Renal cortical epithelial cell (primary cell): Measurements from ENCODE around the gene TBC1D24. TPM values are rescaled to one million over a fixed set of nuclear protein-coding genes. Genes with fewer than 3 reads are reported as not detected.
A peak's percentile ranks its signal among the peaks of the same experiment; 100 is the strongest.
"Not testable (repeated sequence)": the region's sequence is repeated elsewhere in the genome, so short reads cannot be mapped to it uniquely, and the experiment has no call there.

Source experiments
- DNase-seq: peaks from one replicate; pipeline ENCODE4 v3.0.0-alpha.2; 2011; ENCODE audit warnings: low read depth
- total RNA-seq: library from RNA; depleted of rRNA; stranded (reverse); fragments of >200 nt; gene quantifications from 2 replicates; pipeline ENCODE4 v1.2.3, GENCODE V29; 2014

TBC1D24 gene
- 6.3 and 18.3 TPM in 2 replicates for total RNA-seq

DNA sequence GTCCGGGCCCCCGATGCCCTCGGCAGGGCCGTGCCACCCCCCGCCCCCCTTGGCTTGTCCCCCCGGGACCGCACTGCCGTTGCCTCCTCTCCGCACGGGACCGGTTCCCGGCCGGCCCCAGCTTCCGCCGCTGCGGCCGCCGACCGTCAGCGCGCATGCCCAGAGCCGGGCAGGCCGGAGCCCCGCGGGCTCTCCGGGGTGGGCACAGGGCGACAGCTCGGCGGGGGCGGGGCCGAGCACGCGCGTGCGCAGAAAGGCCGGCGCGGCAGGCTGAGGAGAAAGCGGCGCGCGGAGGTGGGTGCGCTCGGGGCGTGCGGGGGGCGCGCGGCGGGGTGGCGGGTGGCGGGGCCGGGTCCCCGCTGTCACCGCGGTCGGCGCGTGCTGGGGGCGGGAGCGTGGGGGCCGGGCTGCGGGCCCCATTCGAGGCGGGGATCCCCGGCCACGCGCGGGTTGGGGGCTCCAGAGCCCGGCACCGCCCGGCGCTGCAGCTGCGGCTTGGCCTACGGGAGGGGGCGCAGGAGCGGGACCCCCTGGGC, at the start of gene TBC1D24:
TSS of gene TBC1D24 (plus strand) at position 251 of the 536 bp plus-strand sequence. CDS start 21,022 bp downstream, outside the sequence.
- DNase-seq: peak; percentile 39

DNA sequence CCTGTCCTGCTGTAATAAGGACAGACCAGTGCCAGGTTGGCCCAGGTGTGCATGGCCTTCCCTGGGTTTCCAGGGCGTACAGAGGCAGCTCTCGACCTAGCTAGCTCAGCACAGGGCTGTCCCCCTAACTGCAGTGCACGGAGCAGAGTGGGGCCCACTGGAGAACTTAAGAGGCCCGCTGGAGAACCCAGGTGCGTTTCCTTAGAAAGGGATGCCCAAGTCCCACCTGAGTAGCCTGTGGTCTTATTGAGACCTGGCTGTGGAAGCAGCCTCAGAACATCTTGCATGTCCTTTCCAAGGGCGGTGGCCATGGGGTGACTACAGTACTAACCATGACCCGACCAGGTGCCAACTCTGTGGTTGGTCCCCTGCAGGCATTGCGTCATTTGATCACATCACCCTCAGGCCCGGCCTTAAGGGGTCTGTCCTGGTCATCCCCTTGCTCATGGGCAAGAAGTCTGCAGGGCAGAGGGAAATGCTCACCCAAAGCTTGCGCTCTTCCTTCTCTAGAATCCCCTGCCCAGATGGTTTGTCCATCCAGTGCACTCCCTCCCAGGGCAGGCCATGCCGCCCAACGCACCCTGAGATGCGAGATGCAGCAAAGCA, 49.0 kb upstream of the TBC1D24 start:
- no peak for DNase-seq

DNA sequence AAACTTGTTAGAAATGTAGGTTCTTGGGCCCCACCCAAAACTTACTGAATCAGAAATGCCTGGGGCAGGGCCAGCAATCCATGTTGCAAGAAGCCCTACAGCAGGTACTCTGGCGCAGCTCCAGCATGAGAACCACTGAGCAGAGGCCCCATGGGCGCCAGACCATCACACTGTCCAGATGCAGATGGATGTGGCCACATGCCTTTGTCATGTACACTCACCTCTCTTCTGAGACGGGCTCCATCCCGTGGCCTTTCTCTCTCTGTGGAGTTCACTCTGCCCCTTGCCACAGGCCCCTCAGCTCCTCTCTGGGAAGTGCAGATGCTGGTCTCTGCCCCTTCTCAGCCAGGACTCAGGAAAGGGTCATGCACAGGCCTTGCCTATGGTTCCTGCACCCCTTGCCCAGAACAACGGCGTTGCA, 48.0 kb upstream of the TBC1D24 start:
- peak; percentile 42 for DNase-seq

DNA sequence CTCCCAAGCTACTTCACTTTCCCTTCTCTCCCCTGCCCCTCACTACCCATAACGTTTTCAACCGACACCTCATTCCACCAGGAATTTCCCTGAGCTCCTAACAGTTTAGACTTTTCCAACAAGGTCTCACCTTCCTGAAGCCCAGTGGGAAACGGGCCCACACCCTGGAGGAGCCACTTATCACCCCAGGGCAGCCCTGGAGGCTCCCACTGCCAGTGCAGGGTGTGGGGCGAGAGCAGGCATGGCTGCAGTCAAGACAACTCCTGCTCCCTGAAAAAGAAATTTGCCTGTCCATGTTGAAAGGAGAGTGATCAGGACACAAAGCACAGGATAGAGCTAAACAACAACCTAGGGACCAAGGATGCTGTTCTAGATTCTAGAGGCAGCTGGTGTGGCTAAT, 47.4 kb upstream of the TBC1D24 start:
- no peak for DNase-seq

DNA sequence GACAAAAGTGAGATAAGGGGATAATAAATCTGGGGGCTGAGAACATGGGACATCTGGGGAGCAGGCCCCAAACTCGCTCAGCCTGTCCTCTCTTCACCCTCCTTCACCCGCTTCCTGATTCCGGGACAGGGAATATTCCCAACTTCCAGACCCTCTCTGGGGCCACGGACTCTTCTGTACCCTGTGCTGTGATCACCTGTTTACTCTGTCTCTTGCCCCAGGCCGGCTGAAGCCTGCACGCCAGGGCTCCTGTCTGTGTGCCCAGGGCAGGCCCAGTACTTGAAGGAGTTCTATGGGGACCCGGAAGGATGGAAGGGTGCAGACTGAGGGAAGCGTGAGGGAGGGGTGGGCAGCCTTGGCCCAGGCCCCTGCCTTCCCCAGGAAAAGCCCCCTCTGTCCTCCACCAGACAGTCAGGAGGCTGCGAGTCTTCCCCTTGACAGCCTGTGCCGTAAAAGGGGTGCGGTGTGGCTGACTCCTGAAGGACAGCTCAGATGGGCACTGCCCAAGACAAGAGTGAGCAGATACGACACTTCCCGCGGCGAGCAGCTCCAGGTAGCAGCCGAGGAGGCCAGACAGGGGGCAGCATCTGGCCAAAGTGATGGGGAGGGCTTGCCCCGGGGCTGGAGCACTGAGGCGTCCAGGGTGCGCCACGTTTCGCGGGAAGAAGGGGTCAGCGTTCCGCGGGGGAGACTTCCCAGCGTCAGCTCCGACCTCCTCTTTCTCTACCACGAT, 46.7 kb upstream of the TBC1D24 start:
- DNase-seq: peak; percentile 13

DNA sequence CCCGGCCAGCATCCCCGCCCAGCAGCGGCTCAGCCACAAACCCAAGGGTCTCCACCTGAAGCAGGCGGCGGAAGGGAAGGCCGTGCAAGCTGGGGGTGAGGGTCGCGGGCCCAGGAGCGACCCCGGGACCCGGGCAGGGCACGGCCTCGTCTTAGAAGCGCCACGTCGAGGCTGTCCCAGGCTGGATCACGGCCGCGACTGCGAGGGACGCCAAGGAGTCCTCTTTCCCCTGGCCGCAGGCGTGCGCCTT, 46.2 kb upstream of the TBC1D24 start:
- no peak for DNase-seq

DNA sequence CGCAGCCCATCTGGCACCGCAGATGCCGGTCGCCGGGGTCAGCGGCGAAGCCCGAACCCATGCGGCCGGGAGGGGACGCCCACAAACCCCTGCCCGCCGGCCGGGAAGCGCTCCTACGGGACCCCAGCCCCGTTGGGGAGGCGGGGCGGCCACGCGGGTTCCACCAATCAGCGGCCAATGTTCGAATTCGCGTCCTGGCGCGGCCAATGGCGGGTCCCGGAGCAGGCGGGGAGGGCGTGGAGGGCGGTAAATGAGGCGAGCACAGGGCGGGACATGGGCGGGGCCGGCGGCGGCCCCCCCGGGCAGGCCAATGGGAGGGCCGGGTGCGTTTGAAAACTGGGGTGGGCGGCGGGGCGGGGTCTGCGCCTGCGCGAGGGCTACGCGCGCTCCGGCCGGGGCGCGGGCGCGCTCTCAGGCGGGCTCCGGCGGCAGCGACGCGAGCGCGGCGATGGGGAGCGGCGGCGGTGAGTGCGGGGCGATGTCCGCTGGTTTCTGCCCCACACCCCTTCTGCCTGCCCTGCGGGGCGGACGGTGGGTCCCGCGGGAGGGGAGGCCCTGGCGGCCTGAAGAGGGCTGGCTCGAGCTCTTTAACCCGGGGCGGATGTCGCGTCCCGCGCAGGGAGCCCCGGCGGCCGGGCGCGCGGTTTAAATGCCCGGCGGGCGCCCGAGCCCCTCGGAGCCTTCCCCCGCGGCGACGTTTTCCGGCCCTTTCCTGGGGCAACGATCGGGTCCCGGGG, 45.7 kb upstream of the TBC1D24 start, which contains the start of gene CCNF:
TSS of gene CCNF (plus strand) at position 414 of the 737 bp plus-strand sequence. CDS start at position 449, 35 bp downstream.
- peak; percentile 75 for DNase-seq

DNA sequence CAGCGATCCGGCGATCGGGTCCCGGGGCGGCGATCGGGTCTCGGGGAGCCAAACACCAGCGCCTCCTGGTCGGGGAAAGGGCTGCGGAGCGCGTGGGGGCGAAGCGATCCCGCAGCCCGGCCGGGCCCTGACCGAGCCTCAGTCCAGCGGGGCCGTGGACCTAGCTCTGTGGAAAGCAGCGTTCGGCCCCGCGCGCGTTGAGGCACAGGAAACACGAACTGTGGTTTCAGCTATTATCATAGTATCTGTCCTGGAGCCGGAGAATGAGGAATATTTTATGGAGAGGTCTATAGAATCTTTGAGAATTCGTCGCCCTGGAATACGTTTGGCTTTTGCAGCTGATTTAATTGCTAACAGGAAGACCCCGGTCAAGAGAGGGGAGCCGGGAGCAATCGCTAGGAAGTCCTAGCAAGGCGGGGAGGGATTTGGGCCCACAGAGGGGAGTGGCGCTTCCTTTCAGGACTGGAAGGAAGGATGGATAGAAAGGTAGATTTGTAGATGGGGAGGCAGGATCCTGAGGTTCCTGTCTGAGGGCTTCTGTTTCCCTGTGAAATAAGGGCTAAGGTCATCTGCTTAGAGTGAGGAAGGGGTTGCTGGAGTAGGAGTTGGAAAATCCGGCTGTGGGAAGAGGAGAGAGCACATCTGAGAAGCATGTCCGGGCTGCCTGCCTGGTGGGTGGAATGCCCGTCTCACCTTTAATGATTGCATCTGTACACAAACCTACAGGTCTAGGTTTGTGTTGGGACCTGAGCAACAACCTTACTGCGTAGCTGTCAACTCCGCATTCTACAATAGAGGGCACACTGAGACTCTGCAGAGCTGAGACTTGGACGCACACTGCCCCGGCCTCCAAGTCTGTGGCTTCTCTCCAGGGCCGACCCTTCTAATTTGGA, 44.9 kb upstream of the TBC1D24 start:
- DNase-seq: peak; percentile 28

DNA sequence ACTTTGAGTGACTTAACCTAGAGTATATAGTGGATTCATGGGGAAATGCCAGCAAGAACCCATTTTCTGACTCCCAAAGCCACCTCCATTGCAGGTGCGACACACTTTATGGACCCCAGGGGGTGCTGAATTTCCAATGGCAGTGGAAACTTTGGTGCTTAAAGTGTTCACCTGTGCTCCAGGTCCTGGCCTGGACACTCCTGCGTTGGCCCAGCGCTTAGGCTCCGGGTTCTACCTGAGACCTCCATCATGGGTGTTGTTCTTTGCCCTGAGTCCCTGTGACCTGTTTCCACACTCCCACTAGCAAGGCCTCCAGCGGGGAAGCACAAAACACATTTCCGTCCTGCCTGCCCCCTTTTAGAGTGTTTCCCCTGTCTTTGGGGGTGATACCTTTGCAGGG, 42.6 kb upstream of the TBC1D24 start:
- DNase-seq: no peak

DNA sequence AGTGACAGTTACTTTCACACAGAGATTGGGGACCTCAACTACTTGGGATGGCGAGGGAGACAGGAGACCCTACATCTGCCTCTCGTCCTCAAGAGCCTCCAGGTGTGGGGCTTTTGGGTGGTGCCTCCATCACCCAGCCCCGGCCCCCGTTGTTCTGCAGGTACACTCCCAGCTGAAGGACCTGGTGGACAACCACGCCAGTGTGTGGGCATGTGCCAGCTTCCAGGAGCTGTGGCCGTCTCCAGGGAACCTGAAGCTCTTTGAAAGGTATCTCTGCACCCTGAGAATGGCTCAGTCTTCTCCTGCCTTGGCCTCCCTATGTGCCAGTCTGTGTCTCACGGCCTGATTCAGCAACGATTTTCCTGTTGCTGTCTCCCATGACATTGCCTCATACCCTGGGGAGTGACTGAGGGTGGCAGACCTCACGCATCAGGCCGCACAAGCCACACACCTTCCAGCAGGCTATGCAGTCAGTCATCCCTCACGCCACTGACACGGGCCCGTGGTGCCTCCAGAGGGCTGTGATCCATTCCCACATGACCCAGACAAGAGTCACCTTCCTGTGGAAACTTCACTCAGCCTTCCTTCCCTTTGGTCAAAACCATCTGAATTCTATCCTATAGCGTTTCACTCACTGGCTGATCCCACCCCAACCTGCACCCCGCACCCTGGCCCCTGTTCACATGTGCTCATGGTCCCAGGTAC, 42.0 kb upstream of the TBC1D24 start:
- DNase-seq: no peak

DNA sequence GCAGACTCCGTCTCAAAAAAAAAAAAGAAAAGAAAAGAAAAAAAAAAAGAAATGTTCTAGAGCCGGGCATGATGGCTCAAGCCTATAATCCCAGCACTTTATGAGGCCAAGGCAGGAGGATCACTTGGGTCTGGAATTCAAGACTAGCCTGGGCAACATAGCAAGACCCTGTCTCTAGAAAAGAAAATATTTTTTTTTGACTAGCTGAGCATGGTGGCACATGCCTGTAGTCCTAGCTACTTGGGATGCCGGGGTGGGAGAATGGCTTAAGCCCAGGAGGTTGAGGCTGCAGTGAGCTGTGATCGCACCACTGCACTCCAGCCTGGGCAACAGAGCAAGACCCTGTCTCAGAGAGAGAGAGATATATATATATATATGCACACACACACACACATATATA, 39.7 kb upstream of the TBC1D24 start:
- DNase-seq: not testable (repeated sequence)

DNA sequence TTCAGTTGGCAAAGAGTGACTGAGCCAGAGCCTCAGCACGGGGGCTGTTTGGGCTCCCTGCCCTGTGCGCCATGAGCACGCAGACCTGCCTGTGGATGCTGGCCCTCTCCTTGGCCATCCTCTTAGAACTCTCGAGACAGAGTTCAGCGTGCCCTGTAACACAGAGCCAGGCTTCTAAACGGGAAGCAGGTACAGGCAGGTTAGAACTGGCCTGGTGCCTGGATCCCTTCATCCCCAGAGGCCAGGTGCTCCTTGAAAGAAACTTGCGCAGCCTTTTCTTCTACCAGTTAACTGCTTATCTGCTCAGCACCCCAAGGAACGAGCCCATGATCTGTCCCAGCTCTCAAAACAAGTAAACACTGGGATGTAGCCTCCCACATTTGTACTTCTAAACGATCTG, 38.8 kb upstream of the TBC1D24 start:
- no peak for DNase-seq

DNA sequence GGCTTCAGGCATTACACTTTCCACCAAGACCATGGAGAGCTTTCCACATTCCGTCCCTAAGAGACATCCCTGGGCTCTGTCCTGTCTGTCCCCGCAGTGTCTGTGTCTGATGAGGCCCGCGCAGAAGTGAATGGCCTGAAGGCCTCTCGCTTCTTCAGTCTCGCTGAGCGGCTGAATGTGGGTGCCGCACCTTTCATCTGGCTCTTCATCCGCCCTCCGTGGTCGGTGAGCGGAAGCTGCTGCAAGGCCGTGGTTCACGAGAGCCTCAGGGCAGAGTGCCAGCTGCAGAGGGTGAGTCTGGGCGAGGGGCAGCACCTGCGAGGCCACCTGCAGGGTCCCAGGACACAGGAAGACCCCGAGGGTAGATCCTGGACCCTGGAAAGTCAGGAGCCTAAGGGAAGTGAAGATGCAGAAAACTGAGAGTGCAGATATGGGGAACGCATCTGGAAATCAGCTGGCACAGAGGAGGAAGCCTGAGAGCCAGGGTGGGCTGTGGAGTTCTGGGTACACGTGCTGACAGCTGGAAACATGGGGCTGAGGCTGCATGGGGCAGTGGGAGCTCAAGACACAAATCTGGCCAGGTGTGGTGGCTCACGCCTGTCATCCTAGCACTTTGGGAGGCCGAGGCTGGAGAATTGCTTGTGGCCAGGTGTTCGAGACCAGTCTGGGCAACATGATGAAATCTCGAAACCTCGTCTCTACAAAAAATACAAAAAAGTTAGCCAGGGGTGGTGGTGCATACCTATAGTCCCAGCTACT, 37.7 kb upstream of the TBC1D24 start:
- no peak for DNase-seq

DNA sequence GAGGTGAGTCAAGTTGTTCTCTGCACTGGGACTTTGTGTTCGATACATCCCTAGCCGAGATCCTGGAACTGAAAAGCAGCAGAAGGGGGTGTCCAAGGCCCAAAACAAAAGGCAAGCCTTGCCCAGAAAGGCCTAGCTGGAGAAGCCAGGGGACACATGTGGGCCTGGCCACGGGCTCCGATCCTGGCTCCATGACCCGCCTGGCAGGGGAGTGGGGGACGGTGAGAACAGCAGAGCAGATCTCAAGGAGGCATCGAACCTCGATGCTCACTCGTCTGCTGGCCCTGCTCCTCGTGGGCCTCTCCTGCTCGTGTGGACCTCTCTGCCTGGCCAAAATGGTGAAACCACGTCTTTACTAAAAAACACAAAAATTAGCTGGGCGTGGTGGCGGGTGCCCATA, 36.8 kb upstream of the TBC1D24 start:
- no peak for DNase-seq

DNA sequence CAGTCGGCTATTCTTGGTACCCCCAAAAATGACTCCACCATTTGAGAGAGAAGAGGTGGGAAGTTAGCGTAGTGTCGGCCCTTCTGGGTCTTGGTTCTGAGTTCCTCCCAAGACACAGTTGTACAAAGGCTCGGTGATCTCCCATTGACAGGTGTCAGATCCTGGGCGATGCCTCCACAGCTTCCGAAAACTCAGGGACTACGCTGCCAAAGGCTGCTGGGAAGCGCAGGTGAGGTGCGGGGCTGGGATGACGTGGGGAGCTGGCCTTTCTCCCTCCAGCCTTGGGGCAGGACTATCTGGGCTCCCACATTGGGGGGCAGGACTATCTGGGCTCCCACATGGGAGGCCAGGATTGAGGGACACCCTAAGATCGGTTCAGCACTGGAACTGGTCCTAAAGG, 35.3 kb upstream of the TBC1D24 start:
- DNase-seq: no peak

DNA sequence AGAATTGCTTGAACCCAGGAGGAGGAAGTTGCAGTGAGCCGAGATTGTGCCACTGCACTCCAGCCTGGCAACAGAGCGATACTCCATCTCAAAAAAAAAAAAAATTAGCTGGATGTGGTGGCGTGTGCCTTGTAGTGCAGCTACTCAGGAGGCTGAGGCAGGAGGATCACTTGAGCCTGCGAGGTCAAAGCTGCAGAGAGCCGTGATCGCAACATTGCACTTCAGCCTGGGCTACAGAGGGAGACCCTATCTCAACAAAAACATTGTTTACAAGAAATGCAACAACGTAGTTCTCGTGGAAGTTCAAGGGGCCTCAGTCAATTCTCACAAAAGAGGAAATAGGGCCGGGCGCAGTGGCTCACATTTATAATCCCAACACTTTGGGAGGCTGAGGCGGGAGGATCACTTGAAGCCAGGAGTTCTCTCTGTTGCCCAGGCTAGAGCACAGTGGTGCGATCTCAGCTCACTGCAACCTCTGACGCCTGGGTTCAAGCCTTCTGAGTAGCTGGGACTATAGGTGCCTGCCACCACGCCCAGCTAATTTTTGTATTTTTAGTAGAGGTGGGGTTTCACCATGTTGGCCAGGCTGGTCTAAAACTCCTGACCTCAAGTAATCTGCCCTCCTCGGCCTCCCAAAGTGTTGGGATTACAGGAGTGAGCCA, 33.7 kb upstream of the TBC1D24 start:
- not testable (repeated sequence) for DNase-seq

DNA sequence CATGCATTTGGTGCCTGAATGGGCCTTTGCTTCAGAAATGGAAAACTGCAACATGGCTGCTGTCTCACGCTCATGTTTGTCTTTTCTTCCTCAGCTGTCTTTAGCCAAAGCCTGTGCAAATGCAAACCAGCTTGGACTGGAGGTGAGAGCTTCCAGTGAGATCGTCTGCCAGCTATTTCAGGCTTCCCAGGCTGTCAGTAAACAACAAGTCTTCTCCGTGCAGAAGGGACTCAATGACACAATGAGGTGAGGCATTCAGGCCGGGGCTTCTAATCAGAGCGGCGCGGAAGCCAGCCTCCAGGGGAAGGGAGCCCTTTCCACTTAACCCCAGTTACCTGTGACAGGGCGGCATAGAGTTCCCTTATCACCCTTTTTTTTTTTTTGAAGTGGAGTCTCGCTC, 31.4 kb upstream of the TBC1D24 start:
- no peak for DNase-seq

DNA sequence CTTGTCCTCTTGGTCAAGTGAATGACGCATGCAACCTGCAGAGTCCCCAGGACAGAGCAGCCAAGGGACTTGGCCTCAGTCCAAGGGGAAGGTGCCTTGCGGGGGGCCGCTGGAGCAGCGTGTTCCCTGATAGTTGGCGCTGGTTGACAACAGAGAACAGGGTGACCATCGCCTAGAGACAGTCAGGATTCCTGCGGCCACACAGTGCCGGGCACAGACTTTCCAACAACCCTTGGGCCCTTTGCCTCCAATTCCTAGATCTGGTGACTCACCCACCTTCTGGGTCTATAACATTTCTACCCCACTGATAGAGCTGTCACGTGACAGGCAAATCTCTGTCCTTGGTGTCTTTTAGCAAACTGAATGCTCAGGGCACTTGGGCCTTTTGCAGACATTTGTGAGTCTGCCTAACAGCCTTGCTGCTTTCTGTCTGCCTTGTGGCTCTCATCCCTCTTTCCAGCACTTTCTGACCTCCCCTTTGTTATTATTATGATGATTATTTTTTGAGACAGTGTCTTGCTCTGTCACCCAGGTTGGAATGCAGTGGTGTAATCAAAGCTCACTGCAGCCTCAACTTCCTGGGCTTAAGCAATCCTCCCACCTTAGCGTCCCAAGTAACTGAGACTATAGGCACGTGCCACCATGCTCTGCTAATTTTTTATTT, 26.9 kb upstream of the TBC1D24 start:
- no peak for DNase-seq

DNA sequence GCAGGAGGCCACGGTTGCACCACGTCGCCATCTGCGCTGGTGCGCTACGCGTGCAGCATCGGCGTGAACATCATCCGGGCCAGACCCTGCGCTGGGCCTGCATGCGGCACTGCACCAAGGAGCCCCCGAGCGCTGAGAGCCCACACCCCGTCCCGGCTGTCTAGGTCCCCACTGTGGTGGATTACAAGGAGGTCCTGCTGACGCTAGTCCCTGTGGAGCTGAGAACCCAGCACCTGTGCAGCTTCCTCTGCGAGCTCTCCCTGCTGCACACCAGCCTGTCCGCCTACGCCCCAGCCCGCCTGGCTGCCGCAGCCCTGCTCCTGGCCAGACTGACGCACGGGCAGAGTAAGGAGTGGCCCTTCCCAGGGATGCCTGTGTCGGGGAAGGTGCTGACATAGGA, 25.8 kb upstream of the TBC1D24 start:
- no peak for DNase-seq
